HG03520 (cell line): ENCODE measurements around the gene CACNA1I.

Experiments
- ATAC-seq: cut with Tn5 transposase; IDR thresholded peaks from one replicate; pipeline ENCODE4 v1.9.1; 2021; ENCODE audit warnings: mild to moderate bottlenecking, moderate library complexity; ENCODE audit not compliant: unreplicated experiment

Gene CACNA1I

GRCh38 chr22:39686776-39687525 lies 116.4 kb downstream of the CACNA1I start:
- ATAC-seq: no peak

GRCh38 chr22:39688186-39688785 lies 117.7 kb downstream of the CACNA1I start:
- no peak for ATAC-seq

GRCh38 chr22:39689421-39689820 lies 118.9 kb downstream of the CACNA1I start:
- ATAC-seq: no peak

GRCh38 chr22:39690881-39691605 lies 120.5 kb downstream of the CACNA1I start:
- ATAC-seq: no peak

GRCh38 chr22:39693943-39694500 lies 123.5 kb downstream of the CACNA1I start:
- ATAC-seq: no peak

- no peak for ATAC-seq
Measured at GRCh38 chr22:39697790-39698430, 127.4 kb downstream of the CACNA1I start.

- no peak for ATAC-seq
Measured at GRCh38 chr22:39699631-39700360, 129.2 kb downstream of the CACNA1I start.

- ATAC-seq: no peak
Measured at GRCh38 chr22:39700565-39700964, 130.0 kb downstream of the CACNA1I start.

- ATAC-seq: no peak
Measured at GRCh38 chr22:39703091-39703490, 132.5 kb downstream of the CACNA1I start.

GRCh38 chr22:39703928-39704639 lies 133.5 kb downstream of the CACNA1I start:
- ATAC-seq: no peak

- ATAC-seq: no peak
Measured at GRCh38 chr22:39705386-39705785, 134.8 kb downstream of the CACNA1I start.

GRCh38 chr22:39706376-39707140 lies 136.0 kb downstream of the CACNA1I start:
- no peak for ATAC-seq

- no peak for ATAC-seq
Measured at GRCh38 chr22:39707351-39707750, 136.8 kb downstream of the CACNA1I start.

GRCh38 chr22:39707816-39708215 lies 137.3 kb downstream of the CACNA1I start:
- no peak for ATAC-seq

- no peak for ATAC-seq
Measured at GRCh38 chr22:39710380-39711150, 140.0 kb downstream of the CACNA1I start.

- no peak for ATAC-seq
Measured at GRCh38 chr22:39712081-39712480, 141.5 kb downstream of the CACNA1I start.

GRCh38 chr22:39712751-39713525 lies 142.4 kb downstream of the CACNA1I start:
- ATAC-seq: no peak
